ENCODE data around the gene ZP1.
A peak's percentile ranks its signal among the peaks of the same experiment; 100 is the strongest.

Gene ZP1

GRCh38 chr11:60922906-60923305 is 55.6 kb downstream of the ZP1 start:
- H3K36me3 ChIP-seq (ENCODE audit: insufficient read depth, low read length) = peaks cover 4% of the 10 kb centered on the region
- peaks cover 3% of the 10 kb centered on the region; the same call in 1 of the 2 replicates for H3K9me3 ChIP-seq (ENCODE audit: control insufficient read depth, insufficient read depth, low read length)
- no peak overlapping the region for H3K9ac ChIP-seq (ENCODE audit: low read depth, low read length)
- H3K4me1 ChIP-seq (ENCODE audit: insufficient read depth, low read length) = peaks cover 9% of the 10 kb centered on the region; the same call in 1 of the 2 replicates

- H3K9ac ChIP-seq (ENCODE audit: low read depth, low read length) = no peak overlapping the region
- H3K36me3 ChIP-seq (ENCODE audit: insufficient read depth, low read length) = peaks cover 4% of the 10 kb centered on the region
- peaks cover 9% of the 10 kb centered on the region; the same call in 1 of the 2 replicates for H3K4me1 ChIP-seq (ENCODE audit: insufficient read depth, low read length)
- H3K9me3 ChIP-seq (ENCODE audit: control insufficient read depth, insufficient read depth, low read length) = peaks cover 3% of the 10 kb centered on the region; the same call in 1 of the 2 replicates
These were observed 56.0 kb downstream of the ZP1 start for GRCh38 chr11:60923326-60923725.

DNA sequence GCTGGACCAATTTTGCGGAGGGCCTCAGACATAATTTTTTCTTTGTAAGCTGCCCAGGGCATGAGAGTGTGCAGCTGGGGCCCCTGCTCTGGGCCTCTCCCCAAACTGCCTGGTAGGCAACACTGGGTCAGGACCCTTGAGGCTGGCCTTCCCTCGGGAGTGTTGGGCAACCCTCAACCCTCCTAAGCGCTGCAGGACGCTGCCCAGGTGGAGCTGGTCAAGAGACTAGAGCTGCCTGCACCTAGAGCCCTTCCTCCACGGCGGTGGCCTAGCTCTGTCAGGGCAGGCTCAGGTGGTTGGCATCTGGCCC is 56.4 kb downstream of the ZP1 start:
- peaks cover 9% of the 10 kb centered on the region; the same call in 1 of the 2 replicates for H3K4me1 ChIP-seq (ENCODE audit: insufficient read depth, low read length)
- H3K36me3 ChIP-seq (ENCODE audit: insufficient read depth, low read length) = peaks cover 4% of the 10 kb centered on the region
- H3K9me3 ChIP-seq (ENCODE audit: control insufficient read depth, insufficient read depth, low read length) = peaks cover 3% of the 10 kb centered on the region; the same call in 1 of the 2 replicates
- peak overlapping the region; percentile 75; the same call in 1 of the 2 replicates for H3K9ac ChIP-seq (ENCODE audit: low read depth, low read length)

- peaks cover 3% of the 10 kb centered on the region; the same call in 1 of the 2 replicates for H3K9me3 ChIP-seq (ENCODE audit: control insufficient read depth, insufficient read depth, low read length)
- H3K4me1 ChIP-seq (ENCODE audit: insufficient read depth, low read length) = peaks cover 4% of the 10 kb centered on the region; the same call in 1 of the 2 replicates
- H3K9ac ChIP-seq (ENCODE audit: low read depth, low read length) = peak within 1 kb of the TSS; percentile 75
- H3K36me3 ChIP-seq (ENCODE audit: insufficient read depth, low read length) = peaks cover 4% of the 10 kb centered on the region
These were observed 57.0 kb downstream of the ZP1 start, which contains the start of gene TMEM132A for GRCh38 chr11:60924110-60924905. Gene TMEM132A, plus strand, starts transcription at chr11:60924460. Its CDS starts 174 bp downstream, at chr11:60924634.
